Smooth muscle cell of the brain vasculature (primary cell): ENCODE measurements around the gene MMP14.
"Not testable (repeated sequence)": the region's sequence is repeated elsewhere in the genome, so short reads cannot be mapped to it uniquely, and the experiment has no call there.

Experiments
- DNase-seq: peaks from one replicate; pipeline ENCODE4 v3.0.0-alpha.2; 2012; ENCODE audit warnings: low read depth, low spot score

MMP14 gene

DNA sequence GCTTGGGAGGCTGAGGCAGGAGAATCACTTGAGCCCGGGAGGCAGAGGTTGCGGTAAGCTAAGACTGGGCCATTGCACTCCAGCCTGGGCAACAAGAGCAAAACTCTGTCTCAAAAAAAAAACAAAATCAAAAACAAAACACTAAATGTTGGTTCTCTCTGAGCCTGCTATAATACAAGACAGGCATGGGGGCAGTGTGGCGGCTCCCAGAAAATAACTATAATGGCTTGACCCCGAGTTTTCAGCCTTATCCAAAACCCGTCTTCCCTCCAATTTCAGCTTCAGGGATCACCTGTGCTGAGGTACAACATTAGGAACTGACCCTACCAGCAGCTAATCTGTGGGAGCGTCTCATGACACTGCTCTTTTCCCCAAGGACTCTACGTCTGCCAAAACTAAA, 22.0 kb upstream of the MMP14 start:
- no peak for DNase-seq

DNA sequence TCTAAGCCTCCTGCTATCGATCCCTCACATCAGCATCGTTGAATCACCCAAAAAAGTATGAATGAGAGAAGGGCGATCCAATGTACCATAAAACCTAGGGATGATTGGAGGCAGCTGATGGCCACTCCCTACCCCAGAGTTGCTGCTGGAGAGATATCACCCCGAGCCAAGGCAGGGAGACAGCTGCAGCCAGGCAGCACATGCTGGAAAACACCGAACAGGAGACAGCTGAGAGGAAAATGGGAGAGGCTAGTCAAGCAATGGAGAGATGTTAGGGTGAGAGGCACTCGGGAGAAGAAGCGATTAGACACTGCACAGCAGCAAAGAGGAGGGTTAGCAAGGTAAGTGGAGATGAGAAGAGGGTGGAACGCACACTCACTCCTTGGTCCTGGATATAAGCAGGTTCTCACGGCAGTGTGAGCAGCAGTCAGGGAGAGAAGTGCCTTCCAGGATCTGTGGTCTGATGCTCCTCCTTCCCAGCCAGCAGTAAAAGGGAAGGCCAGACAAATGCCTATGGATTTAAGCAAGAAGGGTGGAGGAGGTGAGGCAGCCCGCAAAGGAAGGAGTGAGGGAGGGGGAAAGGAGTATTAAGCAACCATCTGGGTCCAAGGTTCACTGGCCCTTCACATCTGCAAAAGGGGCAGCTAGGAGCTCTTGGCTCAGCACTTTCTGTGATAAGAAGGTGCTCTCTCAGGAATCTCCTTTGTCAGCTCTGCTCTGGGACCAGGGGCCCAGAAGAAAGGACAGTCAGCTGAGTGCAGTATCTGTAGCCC, 21.3 kb upstream of the MMP14 start, which contains the start of gene SLC7A7:
TSS of gene SLC7A7 (minus strand) at position 495 of the 773 bp plus-strand sequence. CDS start 2,037 bp downstream, outside the sequence.
- no peak for DNase-seq

DNA sequence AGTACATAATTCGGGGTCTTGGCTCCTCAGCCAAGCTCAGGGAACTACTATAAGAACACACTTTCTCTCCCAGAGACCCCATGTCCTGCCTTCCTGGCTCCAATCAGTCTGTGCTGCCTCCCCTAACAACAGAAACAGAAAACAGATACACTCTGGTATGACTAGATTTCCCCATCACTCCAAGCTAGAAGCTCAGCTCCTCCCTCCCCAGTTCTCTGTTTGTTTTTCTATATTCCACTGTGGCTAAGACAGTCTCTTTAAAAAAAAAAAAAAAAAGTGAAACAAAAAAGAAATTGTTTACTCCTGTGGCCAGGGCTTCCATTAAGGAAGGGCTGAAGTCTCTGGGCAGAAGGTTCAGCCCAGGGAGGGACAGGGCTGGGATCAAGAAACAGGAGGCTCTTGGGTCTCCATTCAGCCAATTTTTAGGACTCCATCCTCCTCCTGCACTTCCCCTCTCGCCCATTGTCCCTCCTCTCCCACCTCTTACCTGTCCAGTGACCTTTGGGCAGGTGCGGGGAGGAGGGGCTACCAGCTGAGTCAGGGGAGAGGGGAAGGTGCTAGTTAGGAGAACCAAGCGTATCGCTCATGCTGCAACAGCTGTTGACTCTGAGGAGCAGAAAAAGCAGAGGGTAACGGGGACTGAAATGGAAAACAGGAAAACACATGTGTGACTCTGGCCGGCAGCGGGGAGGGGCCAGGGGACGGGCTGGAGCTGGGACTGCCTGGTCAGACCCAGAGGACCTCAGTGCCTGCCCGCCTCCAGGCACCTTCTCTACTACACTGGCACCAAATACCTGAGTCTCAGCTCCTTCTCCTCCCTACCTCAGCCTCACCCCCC, 17.0 kb upstream of the MMP14 start:
- no peak for DNase-seq

DNA sequence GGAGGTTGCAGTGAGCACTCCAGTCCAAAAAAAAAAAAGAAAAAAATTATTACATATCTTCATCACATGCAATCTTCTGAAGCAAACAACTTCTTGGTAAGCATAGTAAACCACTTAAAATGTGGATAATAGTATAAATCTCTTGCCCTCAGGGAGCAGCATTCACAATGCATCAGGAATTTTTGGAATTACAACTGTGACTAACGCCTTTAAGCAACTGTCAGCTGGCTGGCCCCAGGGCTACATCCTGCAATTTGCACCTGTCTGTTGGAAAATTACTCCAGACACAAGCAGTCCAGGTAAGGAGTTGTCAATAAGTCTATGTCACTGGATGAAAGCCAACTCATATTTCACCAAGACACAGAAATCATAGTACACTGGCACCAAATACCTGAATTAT, 15.7 kb upstream of the MMP14 start:
- no peak for DNase-seq

DNA sequence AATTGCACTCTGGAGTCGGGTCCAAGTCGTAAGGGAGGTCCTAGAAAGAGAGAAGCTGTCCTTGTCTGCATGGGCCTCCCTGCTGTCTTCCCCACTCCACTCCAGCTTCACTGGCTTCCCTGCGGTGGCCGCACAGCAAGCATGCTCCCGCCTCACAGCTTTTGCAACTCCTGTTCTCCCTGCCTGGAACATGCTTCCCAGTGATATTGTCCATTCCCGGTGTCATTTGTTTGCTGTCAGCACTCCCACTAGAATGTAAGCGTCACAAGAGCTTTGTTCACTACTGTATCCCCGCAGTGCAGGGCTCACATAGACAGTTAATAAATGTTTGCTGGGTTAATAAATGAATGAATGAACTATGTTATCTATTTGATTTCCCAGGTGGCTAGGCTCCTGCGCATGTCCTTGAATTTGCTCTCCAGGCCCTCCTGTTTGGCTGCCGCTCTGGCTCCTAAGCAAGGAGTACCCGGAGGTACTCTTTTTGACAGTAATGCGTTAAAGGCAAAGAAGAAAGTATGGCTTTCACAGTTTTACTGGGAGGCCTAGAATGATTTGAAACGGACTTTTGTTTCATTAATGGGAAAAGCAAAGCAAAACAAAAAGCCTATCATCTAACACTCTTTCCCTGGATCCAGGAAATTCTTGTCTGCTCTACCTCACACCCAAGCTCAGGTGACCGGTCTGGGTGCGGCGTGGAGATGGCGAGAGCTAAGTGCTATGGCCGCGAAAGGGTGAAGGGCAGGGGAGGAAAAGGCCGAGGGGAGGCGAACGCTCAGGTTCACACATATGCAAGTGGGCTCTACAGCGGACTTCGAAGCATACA, 15.0 kb upstream of the MMP14 start:
- no peak for DNase-seq

DNA sequence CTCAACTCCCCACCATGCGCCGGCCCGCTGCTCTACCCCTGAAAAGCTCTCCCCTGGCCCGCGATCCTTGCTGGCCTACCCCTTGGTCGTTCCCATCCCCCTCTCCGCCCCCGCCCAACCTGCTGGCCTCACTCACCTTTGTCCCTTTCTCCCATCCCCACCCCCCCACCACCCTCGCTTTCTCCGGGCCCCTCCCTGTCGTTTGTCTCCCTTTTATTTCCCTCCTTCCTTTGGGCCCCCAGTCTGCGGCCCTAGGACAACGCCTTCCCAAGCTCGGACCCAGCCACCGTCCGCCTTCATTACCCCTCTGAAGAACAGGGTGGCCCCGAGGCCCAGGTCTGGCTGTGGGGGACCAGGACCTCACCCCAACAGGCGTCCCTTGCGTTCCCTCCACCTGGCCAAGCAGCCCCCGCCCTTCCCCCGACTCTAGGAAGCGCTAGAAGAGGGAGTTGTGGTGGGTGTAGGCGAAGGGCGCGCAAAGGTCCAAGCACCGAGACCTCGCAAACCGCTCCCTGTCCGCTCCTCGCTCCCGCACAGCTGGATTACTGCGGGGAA, 14.3 kb upstream of the MMP14 start:
- no peak for DNase-seq

DNA sequence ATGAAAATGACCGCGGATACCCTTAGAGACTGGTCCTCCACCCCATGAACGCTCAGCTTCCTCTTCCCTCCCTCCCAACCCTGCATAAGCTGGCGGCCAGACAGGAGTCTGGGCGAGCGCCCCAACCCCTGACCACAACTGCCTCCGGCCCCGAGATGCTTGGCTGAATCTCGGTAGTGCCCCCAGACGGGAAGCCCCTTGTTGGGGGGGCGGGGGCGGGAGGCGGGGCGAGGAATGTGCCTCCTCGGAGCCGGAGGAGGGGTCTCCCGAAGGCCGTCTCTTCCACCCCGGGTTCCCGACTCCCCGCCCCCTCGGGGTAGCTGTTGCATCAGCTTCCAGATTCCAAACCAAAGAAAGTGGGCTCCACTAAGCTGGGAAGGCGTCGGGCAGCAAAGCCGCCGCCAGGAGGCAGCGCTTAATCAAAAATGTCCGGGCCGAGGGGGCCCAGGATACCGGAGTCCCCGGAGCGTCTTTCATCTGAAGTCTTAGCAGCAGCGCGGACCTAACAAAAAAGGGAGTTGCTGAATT, 13.8 kb upstream of the MMP14 start:
- no peak for DNase-seq

DNA sequence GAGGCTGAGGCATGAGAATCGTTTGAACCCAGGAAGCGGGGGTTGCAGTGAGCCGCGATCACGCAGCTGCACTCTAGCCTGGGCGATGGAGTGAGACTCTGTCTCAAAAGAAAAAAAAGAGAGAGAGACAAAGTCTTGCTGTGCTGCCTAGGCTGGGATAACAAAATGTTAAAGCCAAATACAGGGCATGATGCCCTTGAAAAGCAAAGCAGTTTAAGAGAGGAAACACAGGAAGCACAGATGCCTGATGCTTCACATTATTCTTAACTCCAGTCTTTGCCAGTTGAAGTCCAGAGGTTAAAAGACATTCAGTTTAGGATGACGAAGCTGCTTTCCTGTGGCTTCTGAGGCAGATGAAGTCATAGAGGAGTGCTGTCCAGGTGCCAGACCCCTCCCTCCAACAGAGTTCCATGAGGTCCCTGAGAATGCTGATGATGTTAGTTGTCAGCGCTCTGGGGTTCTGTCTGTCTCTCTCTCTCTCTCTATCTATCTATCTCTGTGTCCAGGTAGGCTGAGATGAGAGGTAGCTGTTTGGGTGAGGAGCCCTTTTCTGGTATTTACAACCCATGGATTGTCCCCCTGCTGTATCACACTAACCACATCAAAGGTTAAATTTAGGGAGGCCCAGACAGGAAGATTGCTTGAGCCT, 11.6 kb upstream of the MMP14 start:
- DNase-seq, result peak; percentile 68

DNA sequence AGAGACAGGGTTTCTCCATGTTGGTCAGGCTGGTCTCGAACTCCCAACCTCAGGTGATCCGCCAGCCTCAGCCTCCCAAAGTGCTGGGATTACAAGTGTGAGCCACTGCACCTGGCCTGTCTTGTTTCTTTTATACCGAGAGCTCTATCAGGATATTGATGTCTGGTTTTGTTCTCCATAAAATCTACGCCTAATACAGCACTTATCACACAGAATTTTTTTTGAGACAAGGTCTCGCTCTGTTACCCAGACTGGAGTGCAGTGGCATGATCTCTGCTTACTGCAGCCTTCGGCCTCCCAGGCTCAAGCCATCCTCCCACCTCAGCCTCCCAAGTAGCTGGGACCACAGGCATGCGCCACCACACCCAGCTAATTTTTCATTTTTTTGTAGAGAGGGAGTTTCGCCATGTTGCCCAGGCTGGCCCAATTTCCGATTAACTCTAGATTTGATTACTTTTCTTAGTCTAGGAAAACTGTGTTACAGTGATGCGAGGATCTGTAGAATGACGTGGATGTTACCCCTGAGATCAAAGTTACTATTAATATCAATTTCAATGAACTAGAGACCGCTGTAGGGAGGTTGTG, 7.2 kb upstream of the MMP14 start:
- DNase-seq, result not testable (repeated sequence)

DNA sequence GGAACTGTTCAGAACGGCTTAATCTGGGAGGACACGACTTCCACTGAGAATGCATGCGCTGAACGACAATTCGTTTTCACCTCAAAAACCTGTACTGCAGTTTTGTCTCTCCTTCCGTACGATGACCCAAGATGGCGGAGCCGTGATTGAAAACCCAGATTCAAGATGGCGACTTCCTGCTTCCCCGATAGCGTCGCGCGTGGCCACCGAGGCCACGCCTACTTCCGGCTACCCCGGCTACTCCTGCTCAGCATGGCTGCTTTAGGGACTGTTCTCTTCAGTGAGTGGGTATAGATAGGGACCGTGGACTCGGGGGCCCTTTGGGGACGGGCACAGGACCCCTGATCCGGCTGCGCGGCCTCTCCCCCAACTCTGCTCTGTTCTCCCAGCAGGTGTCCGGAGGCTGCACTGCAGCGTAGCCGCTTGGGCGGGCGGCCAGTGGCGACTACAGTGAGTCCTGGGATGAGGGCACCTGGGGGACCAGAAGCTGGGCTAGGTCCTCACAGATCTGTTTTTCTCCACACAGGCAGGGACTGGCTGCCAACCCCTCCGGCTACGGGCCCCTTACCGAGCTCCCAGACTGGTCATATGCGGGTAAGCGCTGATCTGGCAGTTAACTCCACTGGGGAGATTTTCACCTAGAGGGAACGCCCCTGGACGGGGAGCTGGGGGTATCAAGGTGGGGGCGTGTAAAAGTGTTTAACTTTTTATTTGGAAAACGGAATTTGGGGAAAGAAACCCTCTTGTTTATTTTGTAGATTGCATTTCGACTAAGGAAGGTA, 6.5 kb upstream of the MMP14 start, which contains the start of gene MRPL52:
TSS of gene MRPL52 (plus strand) at position 227 of the 782 bp plus-strand sequence. CDS start at position 253, 26 bp downstream.
- peak; percentile 77 for DNase-seq

DNA sequence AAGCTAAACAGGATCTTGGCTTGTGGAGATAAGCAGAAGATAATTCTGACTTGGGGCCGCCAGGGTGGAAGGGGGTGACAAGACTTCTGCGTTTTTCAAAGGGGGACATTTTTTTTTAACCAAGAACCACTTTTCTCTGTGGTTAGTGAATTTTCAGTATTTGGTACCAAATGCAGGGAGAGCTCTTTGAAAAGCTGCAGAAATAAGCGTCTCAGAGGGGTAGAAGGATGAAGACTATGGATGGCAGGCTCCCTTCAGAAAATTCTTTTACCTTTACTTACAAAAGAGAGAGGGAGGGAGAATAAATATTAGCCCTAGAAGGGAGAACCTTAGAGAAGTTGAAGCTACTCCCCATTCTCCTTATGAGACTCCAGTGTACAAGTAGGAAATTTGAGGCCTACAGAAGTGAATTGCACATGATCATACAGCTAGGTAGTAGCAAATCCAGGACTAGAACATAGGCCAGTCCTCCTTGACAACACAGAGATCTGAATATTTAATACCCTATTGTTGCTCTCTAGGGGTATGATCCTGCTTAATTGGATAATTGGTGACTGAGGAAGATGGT, 5.9 kb upstream of the MMP14 start:
- no peak for DNase-seq

DNA sequence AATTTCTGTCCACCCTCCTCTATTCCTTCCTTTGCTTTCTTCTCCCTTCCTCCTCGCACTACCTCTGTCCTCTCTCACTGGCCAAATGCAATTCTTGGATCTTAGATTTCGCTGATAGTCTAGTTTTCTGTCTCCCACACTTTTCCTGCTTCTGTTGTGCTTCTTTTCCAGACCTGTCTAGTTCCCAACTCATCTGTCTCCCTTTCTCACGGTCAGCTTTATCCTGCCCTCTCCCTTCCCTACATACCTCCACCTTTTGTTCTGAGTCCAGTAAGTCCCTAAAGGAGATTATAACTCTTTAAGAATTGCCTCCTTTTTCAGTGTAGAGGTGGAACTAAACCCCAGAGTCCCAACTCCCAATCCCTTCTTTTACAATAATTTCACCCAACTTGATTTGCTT, 880 bp upstream of the MMP14 start:
- DNase-seq, result no peak

DNA sequence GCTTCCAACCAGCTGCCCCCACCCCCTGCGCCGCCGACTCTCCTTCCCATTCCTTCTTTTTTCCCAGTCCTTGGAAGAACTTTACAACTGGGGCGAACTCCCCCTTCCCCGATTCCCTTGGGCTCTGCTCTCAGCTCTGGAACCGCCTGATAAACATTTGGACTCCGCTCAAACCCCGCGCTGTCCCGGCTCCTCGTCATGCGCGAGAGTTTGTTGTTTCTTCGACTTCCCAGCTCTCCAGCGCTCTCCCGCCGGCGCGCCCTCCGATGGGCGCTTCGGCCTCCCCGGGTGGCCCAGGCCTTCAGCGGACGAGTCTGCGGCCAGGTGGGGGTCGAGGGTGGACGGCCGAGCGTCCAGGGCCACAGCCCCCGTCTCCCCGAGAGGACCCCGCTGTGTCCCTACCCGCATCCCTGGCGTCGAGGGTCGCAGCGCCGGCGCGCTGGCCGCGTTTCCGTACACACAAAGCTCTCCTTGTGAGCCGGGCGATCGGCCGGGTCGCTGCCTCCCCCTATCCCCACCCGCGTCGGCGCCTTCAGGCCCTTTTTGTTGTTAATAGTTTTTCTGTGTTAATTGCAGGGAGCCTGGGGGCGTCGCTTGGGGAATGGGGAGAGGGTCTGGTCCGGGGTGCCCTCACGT, 847 bp downstream of the MMP14 start:
- DNase-seq, result no peak

DNA sequence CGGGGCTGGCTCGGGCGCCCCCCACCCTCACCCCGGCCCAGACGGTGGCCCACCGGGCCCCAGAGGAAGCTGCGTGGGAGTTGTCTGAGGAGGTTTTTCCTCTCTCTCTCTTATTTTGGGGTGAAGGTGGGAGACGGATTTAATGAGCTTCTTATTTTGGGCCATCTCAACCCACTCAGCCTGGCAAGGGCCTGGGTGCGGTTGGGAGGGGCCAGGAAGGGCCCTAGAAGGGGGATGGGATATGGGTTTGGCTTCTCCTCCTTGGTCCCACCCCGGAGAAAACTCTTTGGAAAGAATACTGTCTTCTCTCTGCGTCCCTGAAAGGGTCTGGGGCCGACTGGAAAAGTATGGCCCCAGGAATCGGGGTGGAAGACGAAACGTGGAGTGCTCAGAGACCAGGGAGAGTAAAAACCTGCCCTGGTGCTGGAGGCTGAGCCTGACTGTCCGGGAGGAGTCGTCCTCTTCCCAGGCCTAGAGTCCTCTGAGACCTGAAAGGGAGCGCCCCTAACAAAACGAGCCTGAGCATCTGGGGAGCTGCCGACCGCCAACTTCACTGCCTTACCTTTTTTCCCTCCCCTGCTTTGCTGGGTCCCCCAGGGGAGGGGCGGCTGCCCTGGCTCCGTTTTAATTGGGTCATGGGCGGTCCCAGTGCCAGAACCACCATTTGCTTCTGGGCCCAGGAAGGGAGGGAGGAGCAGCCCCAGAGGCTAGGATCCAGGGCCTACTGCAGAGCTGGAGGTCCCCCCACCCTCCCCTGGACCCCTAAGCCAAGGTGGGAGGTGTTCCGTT, 1.6 kb downstream of the MMP14 start:
- no peak for DNase-seq

DNA sequence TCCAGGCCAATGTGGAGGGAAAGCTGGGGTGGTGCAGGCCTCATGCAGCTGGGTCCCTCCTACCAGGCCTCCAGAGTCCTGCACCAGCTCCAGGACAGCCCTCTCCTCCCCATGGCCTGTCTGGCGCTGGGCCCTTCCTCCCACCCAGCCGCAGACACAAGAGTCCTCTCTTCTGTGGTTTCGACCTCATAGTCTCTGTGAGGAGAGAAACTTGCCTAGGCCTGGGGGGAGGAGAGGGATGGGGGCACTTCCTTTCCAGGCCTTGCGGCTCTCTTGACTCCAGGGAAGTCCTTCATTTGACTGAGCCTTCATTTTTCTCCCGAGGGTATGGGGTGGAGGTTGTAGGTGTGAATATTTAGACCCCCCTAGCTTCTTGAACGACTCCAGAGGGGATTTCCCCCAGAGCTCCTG, 2.3 kb downstream of the MMP14 start:
- no peak for DNase-seq

DNA sequence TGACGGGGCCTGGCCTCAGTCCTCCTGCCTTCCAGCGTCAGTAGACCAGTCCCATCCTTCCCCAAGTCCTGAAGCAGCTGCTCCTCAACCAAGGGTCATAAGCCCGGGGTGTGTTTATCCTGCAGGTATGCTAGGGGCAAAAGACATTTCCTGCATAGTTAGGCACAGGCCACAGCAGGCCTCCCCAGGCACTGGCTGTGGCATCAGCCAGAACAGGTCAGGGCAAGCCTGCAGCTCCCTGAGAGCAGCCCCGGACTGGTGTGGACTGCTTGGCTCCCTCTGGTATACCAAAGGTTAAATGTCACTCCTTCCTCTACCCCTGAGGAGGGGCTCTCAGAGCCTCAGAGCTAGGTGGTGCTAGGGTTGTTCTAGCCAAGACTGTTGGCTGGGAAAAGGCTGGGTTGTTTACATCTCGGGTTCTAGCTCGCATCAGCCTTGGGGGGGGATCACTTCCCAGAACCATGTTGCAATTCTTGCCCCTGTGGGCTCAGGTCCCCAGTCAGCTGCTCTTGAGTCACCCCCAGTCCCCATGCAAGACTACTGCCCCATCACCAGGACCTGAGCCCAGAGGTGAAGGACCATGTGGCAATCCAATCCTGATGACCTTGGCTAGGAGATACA, 2.9 kb downstream of the MMP14 start:
- no peak for DNase-seq

DNA sequence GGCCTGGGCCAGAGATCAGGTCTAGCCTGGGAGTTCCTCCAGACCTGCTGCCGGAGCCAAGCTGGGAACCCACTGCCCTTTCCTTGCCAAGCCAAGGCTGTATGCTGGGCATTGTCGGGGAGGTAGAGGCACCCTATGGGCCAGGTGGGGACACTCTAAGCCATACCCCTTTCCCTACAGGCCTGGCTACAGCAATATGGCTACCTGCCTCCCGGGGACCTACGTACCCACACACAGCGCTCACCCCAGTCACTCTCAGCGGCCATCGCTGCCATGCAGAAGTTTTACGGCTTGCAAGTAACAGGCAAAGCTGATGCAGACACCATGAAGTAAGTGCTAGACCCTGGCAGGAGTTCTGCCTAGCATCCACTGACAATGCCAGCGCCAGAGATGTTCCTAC, 4.9 kb downstream of the MMP14 start:
- no peak for DNase-seq
